H9 (cell line): ENCODE measurements around the gene DPYSL5. TPM values are rescaled to one million over a fixed set of nuclear protein-coding genes. Genes with fewer than 3 reads are reported as not detected.

Experiments used
- DNase-seq: peaks from one replicate; pipeline ENCODE4 v3.0.0-alpha.2; 2017
- H2AFZ ChIP-seq: one replicate; pipeline ENCODE4 v1.6.1; 2013; ENCODE audit warnings: mild to moderate bottlenecking, low read length, control low read depth, moderate library complexity
- H2AK5ac ChIP-seq: 2 replicates; pipeline ENCODE4 v1.6.1; 2013; ENCODE audit warnings: low read length, control low read depth, mixed read lengths; ENCODE audit not compliant: insufficient read length
- H2BK120ac ChIP-seq: one replicate; pipeline ENCODE4 v1.6.1; 2013; ENCODE audit warnings: low read depth, mild to moderate bottlenecking, low read length, control low read depth, inconsistent platforms; ENCODE audit not compliant: poor library complexity, severe bottlenecking
- H2BK12ac ChIP-seq: 2 replicates; pipeline ENCODE4 v1.6.1; 2013; ENCODE audit warnings: low read length, control low read depth, mixed read lengths, low read depth; ENCODE audit not compliant: insufficient read length
- H2BK15ac ChIP-seq: 2 replicates; pipeline ENCODE4 v1.6.1; 2013; ENCODE audit warnings: low read depth, low read length, control low read depth
- H2BK20ac ChIP-seq: one replicate; pipeline ENCODE4 v1.6.1; 2013; ENCODE audit warnings: low read depth, mild to moderate bottlenecking, low read length, control low read depth, inconsistent platforms; ENCODE audit not compliant: poor library complexity, severe bottlenecking
- H2BK5ac ChIP-seq: 2 replicates; pipeline ENCODE4 v1.6.1; 2013; ENCODE audit warnings: low read length, control low read depth, mixed read lengths; ENCODE audit not compliant: insufficient read length
- H3K14ac ChIP-seq: 2 replicates; pipeline ENCODE4 v1.6.1; 2013; ENCODE audit warnings: low read length, control low read depth; ENCODE audit not compliant: insufficient read depth
- H3K18ac ChIP-seq: 2 replicates; pipeline ENCODE4 v1.6.1; 2013; ENCODE audit warnings: low read depth, mild to moderate bottlenecking, mixed read lengths, low read length, control low read depth; ENCODE audit not compliant: insufficient read length
- H3K23ac ChIP-seq: 2 replicates; pipeline ENCODE4 v1.6.1; 2013; ENCODE audit warnings: low read length, control low read depth, mixed read lengths, low read depth; ENCODE audit not compliant: insufficient read length
- H3K23me2 ChIP-seq: 2 replicates; pipeline ENCODE4 v1.6.1; 2013; ENCODE audit warnings: low read depth, mild to moderate bottlenecking, mixed read lengths, low read length, control low read depth; ENCODE audit not compliant: insufficient read length, poor library complexity, severe bottlenecking
- H3K27ac ChIP-seq: 2 replicates; pipeline ENCODE4 v1.5.1; 2013; ENCODE audit warnings: low read length, control low read depth, mixed read lengths, low read depth; ENCODE audit not compliant: insufficient read length
- H3K27me3 ChIP-seq: 2 replicates; pipeline ENCODE4 v1.6.1; 2013; ENCODE audit warnings: low read length, control low read depth, inconsistent platforms; ENCODE audit not compliant: insufficient read depth
- H3K4ac ChIP-seq: 2 replicates; pipeline ENCODE4 v1.6.1; 2013; ENCODE audit warnings: low read depth, mild to moderate bottlenecking, control low read depth, inconsistent platforms, low read length, moderate library complexity
- H3K4me1 ChIP-seq: 2 replicates; pipeline ENCODE4 v1.6.1; 2013; ENCODE audit warnings: low read length, control low read depth, inconsistent platforms; ENCODE audit not compliant: insufficient read depth
- H3K4me2 ChIP-seq: 2 replicates; pipeline ENCODE4 v1.6.1; 2013; ENCODE audit warnings: low read length, control low read depth, mixed read lengths; ENCODE audit not compliant: insufficient read length, insufficient read depth
- H3K56ac ChIP-seq: 2 replicates; pipeline ENCODE4 v1.6.1; 2013; ENCODE audit warnings: low read depth, mild to moderate bottlenecking, mixed read lengths, low read length, control low read depth; ENCODE audit not compliant: insufficient read length
- H3K79me1 ChIP-seq: 2 replicates; pipeline ENCODE4 v1.6.1; 2013; ENCODE audit warnings: low read depth, mild to moderate bottlenecking, moderate library complexity, low read length, control low read depth, inconsistent platforms; ENCODE audit not compliant: insufficient read depth, poor library complexity, severe bottlenecking
- H3K79me2 ChIP-seq: 2 replicates; pipeline ENCODE4 v1.6.1; 2013; ENCODE audit warnings: low read length, control low read depth, inconsistent platforms; ENCODE audit not compliant: insufficient read depth
- H3K9ac ChIP-seq: 2 replicates; pipeline ENCODE4 v1.6.1; 2013; ENCODE audit warnings: low read length, control low read depth, mixed read lengths; ENCODE audit not compliant: insufficient read length; ENCODE audit errors: extremely low read depth
- H3K9me3 ChIP-seq: one replicate; pipeline ENCODE4 v1.6.1; 2013; ENCODE audit warnings: low read depth, low read length, inconsistent platforms; ENCODE audit not compliant: control insufficient read depth
- H3T11ph ChIP-seq: one replicate; pipeline ENCODE4 v1.6.1; 2013; ENCODE audit warnings: mild to moderate bottlenecking, low read length, control low read depth, inconsistent platforms
- H4K20me1 ChIP-seq: one replicate; pipeline ENCODE4 v1.6.1; 2013; ENCODE audit not compliant: control insufficient read depth, insufficient read length, insufficient read depth
- H4K5ac ChIP-seq: 2 replicates; pipeline ENCODE4 v1.6.1; 2013; ENCODE audit warnings: low read depth, mild to moderate bottlenecking, mixed read lengths, low read length, control low read depth; ENCODE audit not compliant: insufficient read length
- H4K8ac ChIP-seq: replicated peaks from 2 replicates; pipeline ENCODE4 v1.6.1; 2013; ENCODE audit warnings: low read length, control low read depth, mixed read lengths, low read depth; ENCODE audit not compliant: insufficient read length
- H4K91ac ChIP-seq: 2 replicates; pipeline ENCODE4 v1.6.1; 2013; ENCODE audit warnings: low read depth, mild to moderate bottlenecking, moderate library complexity, mixed read lengths, low read length, control low read depth; ENCODE audit not compliant: insufficient read length
- H3K27ac Mint-ChIP-seq, 3 experiments: 2 replicates in 2 of 3; 3 replicates in 1 of 3; pipeline ENCODE4 v1.8.0; 2020 to 2021; ENCODE audit warnings: mixed read lengths in 3 of 3, mild to moderate bottlenecking in 1 of 3, moderate library complexity in 1 of 3
- H3K27me3 Mint-ChIP-seq: 2 replicates; pipeline ENCODE4 v1.8.0; 2021; ENCODE audit warnings: low read depth, mild to moderate bottlenecking, moderate library complexity, mixed read lengths
- H3K36me3 Mint-ChIP-seq, 3 experiments: 2 replicates in 2 of 3; 3 replicates in 1 of 3; pipeline ENCODE4 v1.8.0; 2020 to 2021; ENCODE audit warnings: low read depth in 3 of 3, mixed read lengths in 3 of 3; ENCODE audit not compliant: insufficient read depth in 1 of 3
- H3K4me1 Mint-ChIP-seq, 2 experiments: 2 replicates each; pipeline ENCODE4 v1.8.0; 2020; ENCODE audit warnings: mixed read lengths in 2 of 2
- H3K4me3 Mint-ChIP-seq, 2 experiments: 2 replicates in 1 of 2; 3 replicates in 1 of 2; pipeline ENCODE4 v1.8.0; 2020 to 2021; ENCODE audit warnings: mild to moderate bottlenecking in 2 of 2, mixed read lengths in 2 of 2, moderate library complexity in 1 of 2
- H3K9me3 Mint-ChIP-seq, 2 experiments: 2 replicates in 1 of 2; 3 replicates in 1 of 2; pipeline ENCODE4 v1.8.0; 2020; ENCODE audit warnings: mild to moderate bottlenecking in 2 of 2, mixed read lengths in 2 of 2, moderate library complexity in 1 of 2
- WGBS: extraction: QIAGEN DNeasy Blood & Tissue Kit; methylation state at CpG from one replicate; pipeline ENCODE4 v1.1.7; 2013; ENCODE audit warnings: missing lambda C conversion rate, low lambda C conversion rate, mixed read lengths; ENCODE audit not compliant: insufficient read length; ENCODE audit errors: extremely low coverage; 5-methylcytosine and 5-hydroxymethylcytosine counted together
- total RNA-seq: library from RNA; stranded (reverse); gene quantifications from 2 replicates; pipeline ENCODE4 v1.2.1, GENCODE V29; 2021
- TF ChIP-seq, protein P1 (sequence below): fragments of 200-600 bp; sonication (generic); conservative IDR thresholded peaks from 3 replicates; pipeline ENCODE4 v1.8.0; 2021; ENCODE audit warnings: antibody characterized with exemption, mild to moderate bottlenecking

DPYSL5 gene
- total RNA-seq, 1 experiment from 2014 or later: 6.4 TPM

- H3K4me1 ChIP-seq: no peaks in the 10 kb centered on the region
- no peak overlapping the region for H3K14ac ChIP-seq
- no peaks in the 10 kb centered on the region for H3K9me3 Mint-ChIP-seq
- no peak overlapping the region for H2AFZ ChIP-seq
- no peaks in the 10 kb centered on the region for H3K23me2 ChIP-seq
- no peak overlapping the region for H3K18ac ChIP-seq
- no CpG with 5 or more reads among the region's 3 CpGs for WGBS
- H3K9me3 ChIP-seq: no peaks in the 10 kb centered on the region
- no peak overlapping the region for H4K5ac ChIP-seq
- H3K9ac ChIP-seq: no peak overlapping the region
- DNase-seq: no peak
- peaks cover 21% of the 10 kb centered on the region for H3K27me3 Mint-ChIP-seq
- no peak overlapping the region for H3K27ac ChIP-seq
- H3K27me3 ChIP-seq: no peaks in the 10 kb centered on the region
- H4K8ac ChIP-seq: no peak overlapping the region
- H3K56ac ChIP-seq: no peak overlapping the region
- H3K4me1 Mint-ChIP-seq: peaks cover 4 to 13% of the 10 kb centered on the region in 2 experiments
- H3K79me1 ChIP-seq: no peaks in the 10 kb centered on the region
- no peak overlapping the region for H2BK20ac ChIP-seq
- TF ChIP-seq, protein P1, sequence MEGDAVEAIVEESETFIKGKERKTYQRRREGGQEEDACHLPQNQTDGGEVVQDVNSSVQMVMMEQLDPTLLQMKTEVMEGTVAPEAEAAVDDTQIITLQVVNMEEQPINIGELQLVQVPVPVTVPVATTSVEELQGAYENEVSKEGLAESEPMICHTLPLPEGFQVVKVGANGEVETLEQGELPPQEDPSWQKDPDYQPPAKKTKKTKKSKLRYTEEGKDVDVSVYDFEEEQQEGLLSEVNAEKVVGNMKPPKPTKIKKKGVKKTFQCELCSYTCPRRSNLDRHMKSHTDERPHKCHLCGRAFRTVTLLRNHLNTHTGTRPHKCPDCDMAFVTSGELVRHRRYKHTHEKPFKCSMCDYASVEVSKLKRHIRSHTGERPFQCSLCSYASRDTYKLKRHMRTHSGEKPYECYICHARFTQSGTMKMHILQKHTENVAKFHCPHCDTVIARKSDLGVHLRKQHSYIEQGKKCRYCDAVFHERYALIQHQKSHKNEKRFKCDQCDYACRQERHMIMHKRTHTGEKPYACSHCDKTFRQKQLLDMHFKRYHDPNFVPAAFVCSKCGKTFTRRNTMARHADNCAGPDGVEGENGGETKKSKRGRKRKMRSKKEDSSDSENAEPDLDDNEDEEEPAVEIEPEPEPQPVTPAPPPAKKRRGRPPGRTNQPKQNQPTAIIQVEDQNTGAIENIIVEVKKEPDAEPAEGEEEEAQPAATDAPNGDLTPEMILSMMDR: no peak
- H2BK12ac ChIP-seq: no peak overlapping the region
- no peak overlapping the region for H2AK5ac ChIP-seq
- H3K4me3 Mint-ChIP-seq: no peak overlapping the region
- H2BK5ac ChIP-seq: no peak overlapping the region
- H4K91ac ChIP-seq: no peak overlapping the region
- no peak overlapping the region for H3K4me2 ChIP-seq
- H3K79me2 ChIP-seq: no peaks in the 10 kb centered on the region
- no peak overlapping the region for H3K4ac ChIP-seq
- no peak overlapping the region for H3K23ac ChIP-seq
- no peak overlapping the region for H2BK15ac ChIP-seq
- peaks cover 0 to 14% (median 3%) of the 10 kb centered on the region in 3 experiments; a peak in 5 of 7 replicates for H3K36me3 Mint-ChIP-seq
- H3T11ph ChIP-seq: no peak overlapping the region
- H2BK120ac ChIP-seq: no peak overlapping the region
- H4K20me1 ChIP-seq: peaks cover 2% of the 10 kb centered on the region
- H3K27ac Mint-ChIP-seq: no peak overlapping the region
These were observed 100.9 kb downstream of the DPYSL5 start for GRCh38 chr2:26948800-26949199.
